HG03575 (cell line): Measurements from ENCODE around the gene FAM187B.

ENCODE experiments used
- ATAC-seq: cut with Tn5 transposase; IDR thresholded peaks from one replicate; pipeline ENCODE4 v1.9.1; 2021; ENCODE audit not compliant: unreplicated experiment, insufficient number of reproducible peaks, low FRiP score; ENCODE audit errors: extremely low read depth

FAM187B gene

DNA sequence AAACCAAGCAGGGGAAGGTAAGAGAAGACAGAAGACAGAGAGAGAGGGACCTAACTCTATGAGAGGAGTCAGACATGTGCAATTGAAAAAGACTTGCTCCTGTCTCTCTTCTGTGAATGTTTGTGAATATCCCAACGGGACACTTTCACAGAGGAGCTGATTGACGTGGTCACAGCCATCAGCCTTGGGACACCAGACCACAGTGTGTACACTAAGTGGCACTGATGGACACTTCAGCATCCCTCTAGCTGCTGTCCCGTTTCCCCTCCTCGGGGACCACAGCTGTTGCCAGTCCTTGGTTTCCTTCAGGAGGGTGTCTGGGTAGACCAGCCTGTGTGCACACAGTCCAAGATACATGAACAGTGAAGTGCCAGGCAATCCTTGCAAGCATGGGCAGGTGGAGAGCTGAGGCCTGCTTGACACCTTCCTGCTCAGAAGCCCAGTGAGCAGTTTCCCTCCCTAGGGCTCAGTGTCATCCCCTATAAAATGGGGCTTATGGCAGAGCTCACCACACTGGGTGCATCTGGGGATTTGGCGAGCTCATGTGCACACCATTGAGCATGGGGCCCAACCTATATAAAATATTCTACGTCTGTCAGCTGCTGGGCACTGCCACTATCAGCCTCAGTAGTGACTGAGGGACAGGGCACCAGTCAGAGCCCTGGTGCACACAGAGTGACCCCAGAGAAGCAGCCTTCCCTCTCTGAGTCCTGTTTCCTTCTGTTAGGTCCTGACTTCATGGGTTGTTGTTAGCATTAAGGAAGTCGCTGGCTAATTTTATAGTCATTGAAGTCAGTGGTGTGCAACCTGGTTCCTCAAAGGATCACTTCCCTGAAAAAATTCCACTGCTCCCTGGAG is 36.0 kb upstream of the FAM187B start:
- ATAC-seq, result no peak

- no peak for ATAC-seq
Measured at GRCh38 chr19:35262101-35262761, 33.7 kb upstream of the FAM187B start.

DNA sequence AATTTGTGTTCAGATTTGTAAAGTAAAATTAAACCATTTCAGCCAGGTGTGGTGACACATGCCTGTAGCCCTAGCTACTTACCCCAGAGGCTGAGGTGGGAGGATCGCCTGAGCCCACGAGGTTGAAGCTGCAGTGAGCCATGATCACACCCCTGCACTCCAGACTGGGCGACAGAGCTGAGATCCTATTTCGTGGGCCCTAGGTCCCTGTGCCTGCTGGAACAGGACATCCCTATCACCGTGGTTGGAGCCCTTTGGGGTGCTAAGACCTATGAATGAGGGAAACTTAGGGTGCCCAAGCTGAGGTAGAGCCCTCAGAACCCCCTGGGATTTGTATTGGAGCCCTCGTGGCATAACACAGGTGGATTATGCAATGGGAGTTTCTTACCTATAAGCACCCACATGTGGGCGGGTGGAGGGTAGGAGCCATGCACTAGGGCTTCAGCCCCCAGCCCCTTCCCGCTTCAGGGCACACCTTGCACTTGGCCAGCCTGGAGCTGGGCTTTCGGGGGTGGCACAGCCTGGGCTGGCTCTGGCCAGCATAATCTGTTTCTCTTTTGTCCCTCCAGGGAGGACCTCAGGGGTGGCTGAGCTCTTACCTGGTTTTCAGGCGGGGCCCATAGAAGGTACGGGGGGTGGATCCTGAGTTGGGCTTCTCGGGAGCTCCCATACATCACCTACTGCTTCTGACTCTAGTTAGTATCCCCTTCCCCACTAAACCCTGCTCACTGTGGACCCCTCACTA is 33.0 kb upstream of the FAM187B start:
- ATAC-seq, result no peak

GRCh38 chr19:35260694-35261304 is 32.3 kb upstream of the FAM187B start:
- ATAC-seq, result no peak

DNA sequence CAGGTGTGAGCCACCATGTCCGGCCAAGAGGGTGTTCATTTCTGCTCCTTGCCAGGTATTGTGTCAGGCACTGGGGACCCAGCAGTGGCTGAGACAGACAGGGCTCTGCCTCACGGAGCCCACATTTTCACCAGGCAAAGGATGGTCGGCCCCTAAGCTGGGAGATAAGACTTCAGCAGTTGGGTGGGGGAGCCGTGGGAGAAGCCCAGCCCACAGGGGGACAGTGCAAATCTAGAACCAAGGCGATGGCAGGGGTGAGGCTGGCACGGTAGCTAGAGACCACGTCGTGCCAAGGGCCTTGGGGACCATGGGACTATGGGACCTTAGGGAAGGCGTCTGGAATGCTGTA is 28.5 kb upstream of the FAM187B start:
- no peak for ATAC-seq

GRCh38 chr19:35256566-35256965 is 28.0 kb upstream of the FAM187B start:
- no peak for ATAC-seq

DNA sequence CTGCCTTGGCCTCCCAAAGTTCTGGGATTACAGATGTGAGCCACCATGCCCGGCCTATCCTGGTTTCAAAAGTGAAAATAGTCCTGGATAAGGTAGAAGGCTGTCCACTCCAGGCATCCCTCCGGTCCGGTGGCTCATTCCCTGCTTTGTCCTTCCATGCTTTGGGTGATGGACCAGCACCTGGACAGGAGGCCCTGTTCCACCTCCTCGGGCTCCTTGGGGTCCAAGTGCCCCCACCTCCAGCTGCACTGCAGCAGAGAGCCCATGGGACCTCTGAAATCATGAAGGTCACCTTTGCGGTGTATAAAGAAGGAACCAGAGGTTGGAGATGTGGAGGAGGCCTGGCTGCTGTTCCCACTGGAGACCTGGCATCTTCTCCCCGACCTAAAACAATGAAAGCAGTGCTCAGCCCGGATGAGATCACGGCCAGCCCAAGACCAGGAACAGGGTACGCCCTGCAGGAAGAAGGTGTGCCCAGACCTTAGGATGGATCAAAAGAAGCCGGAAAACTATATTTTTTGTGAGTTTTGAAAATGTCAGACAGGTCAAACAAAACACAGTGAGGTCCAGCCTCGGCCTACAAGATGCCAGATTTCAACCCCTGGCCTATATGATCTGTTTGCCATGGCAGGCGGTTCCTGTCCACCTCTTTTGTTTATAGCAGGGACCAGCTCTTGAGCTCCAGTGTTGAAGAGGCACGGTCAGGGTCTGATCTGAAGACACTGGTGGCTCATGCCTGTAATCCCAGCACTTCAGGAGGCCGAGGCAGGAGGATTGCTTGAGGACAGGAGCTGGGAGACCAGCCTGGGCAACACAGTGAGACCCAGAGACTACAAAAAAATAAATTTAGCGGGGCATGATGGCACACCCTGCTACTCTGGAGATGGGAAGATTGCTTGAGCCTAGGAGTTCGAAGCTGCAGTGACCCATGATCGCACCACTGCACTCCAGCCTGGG is 26.1 kb upstream of the FAM187B start:
- ATAC-seq, result no peak

- no peak for ATAC-seq
Measured at GRCh38 chr19:35253316-35254286, 25.1 kb upstream of the FAM187B start.

GRCh38 chr19:35251456-35251855 is 22.9 kb upstream of the FAM187B start:
- ATAC-seq, result no peak

DNA sequence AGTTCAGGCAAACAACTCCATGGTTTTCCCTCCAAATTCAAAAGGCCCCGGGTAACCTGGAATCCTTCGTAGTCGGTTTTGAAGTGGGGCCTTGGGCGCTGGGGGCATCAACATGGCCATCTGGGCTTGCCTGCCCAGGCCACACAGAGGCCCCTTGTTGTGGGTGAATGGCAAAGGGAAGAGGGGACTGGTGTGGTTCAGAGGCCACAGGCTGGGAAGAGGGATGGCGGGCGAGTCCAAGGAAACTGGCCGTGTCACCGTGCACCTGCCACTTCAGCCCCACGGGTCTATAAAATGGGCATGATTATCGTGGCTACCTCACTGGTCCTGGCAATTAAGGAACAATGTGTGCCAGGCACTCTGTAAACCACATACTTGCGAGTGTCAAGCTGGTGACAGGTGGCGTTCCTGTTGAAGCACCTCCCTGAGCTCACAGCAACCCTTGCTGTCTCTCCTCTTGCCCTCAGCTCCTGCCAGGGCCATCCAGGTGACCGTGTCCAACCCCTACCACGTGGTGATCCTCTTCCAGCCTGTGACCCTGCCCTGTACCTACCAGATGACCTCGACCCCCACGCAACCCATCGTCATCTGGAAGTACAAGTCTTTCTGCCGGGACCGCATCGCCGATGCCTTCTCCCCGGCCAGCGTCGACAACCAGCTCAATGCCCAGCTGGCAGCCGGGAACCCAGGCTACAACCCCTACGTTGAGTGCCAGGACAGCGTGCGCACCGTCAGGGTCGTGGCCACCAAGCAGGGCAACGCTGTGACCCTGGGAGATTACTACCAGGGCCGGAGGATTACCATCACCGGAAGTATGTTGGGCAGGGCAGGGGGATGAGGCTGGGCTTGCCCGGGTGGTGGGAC is 21.5 kb upstream of the FAM187B start:
- no peak for ATAC-seq

GRCh38 chr19:35249146-35249847 is 20.8 kb upstream of the FAM187B start:
- ATAC-seq, result no peak

DNA sequence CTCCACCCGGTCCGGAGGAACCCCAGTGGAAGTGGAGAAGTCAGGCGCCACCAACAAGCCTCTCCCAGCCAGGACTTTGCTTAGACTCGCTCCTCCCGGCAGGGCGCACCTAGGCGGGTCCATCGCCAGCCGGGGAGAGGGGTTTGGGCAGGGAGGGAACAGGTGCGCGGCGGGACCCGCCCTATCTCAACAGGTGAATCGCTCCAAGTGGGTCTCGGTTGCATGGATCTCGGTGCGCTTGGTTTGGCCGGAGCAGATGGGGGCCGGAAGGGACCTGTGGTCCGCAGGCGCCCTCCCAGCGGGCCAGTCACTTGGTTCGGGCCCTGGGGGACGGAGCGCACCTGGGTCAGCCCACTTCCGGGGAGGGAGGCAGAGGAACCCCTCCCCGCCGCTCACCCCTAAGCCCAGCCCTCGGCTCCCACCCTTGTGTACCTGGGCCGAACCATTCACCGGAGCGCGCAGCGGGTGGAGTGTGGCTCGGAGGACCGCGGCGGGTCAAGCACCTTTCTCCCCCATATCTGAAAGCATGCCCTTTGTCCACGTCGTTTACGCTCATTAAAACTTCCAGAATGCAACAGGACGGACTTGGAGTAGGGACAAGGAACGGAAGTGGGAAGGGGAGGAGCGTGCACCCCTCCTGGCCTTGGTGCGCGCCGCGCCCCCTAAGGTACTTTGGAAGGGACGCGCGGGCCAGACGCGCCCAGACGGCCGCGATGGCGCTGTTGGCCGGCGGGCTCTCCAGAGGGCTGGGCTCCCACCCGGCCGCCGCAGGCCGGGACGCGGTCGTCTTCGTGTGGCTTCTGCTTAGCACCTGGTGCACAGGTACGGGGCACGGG is 20.0 kb upstream of the FAM187B start, which contains the start of gene LSR:
TSS of gene LSR (plus strand) at position 693 of the 836 bp plus-strand sequence. CDS start at position 714, 21 bp downstream.
- ATAC-seq, result no peak

DNA sequence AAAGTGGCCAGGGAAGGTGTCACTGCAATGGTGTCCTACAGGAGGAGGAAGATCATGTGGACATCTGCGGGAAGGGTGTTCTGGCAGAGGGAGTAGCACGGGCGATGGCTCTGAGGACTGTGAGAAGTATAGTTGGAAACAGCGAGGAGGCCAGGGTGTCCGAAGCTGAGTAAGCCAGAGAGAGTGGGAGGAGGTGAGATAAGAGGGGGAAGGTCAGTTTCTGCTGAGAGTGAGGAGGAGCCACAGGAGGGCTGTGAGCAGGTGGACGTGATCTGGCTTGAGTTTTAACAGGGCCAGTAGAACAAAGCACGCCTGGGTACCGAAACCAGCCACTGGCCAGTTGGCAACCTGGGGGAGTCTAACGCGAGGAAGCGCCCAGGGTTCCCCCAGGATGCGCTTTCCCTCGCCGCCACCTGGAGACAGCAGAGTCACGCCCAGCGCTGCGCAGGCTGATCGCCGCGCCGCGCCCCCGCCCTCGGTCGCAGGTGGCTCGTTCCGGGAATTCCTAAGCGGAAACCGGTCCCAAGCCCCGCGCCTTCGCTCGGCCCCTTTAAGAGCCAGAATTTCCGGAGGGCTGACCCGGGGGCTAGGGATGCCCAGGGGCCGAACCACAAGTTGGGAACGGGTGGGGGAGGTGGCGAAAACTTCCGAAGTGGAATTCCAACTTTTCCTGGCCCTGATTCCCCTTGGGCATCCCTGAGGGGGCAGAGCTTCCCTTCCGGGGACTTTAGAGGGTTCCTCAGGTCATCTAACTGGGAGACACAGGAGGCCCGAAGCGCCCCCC is 19.2 kb upstream of the FAM187B start:
- ATAC-seq, result no peak

DNA sequence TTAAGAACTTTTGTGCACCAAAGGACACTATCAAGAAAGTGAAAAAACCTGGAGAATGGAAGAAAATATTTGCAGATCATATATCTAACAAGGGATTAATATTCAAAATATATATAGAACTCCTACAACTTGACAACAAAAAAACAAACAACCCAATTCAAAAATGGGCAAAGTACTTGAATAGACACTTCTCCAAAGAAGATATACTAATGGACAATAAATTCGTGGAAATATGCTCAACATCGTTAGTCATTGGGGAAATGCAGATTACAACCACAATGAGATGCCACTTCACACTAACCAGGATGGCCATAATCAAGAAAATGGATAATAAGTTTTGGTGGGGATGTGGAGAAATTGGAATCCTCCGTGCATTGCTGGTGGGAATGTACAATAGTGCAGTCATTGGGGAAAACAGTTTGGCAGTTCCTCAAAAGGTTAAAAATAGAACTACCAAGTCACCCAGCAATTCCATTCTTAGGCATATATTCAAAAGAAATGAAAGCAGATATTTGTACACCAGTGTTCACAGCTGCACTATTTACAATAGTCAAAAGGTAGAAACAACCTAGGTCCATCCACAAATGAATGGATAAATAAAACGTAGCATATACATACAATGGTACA is 18.0 kb upstream of the FAM187B start:
- no peak for ATAC-seq
